HEK293 (cell line): ENCODE data around the gene PCDHGB2.

Experiments
- CTCF ChIA-PET: fragments of 350-600 bp; formaldehyde crosslinking; extraction: SDS; loops from one replicate; lab custom pipeline; 2021; ENCODE audit warnings: antibody characterized with exemption; lab: Yijun Ruan, JAX
- POLR2A ChIA-PET: fragments of 300-600 bp; formaldehyde crosslinking; extraction: SDS; loops from one replicate; lab custom pipeline; 2020; ENCODE audit warnings: antibody characterized with exemption, inconsistent platforms; lab: Yijun Ruan, JAX
- H3K27ac ChIP-seq: fragments of 200-500 bp; sonication (Bioruptor generic); 2 replicates; pipeline ENCODE4 v1.5.1; 2014; ENCODE audit warnings: low read depth, low read length, control low read depth, inconsistent platforms; ENCODE audit errors: extremely low read depth
- H3K36me3 ChIP-seq, 2 experiments: fragments of 200-500 bp in 1 of 2; sonication (Bioruptor generic) in 1 of 2; 1 replicate in 1 of 2; 2 replicates in 1 of 2; pipeline ENCODE4 v1.5.1; 2014 to 2017; ENCODE audit warnings: inconsistent platforms in 2 of 2, low read length in 2 of 2; ENCODE audit not compliant: control insufficient read depth in 2 of 2, insufficient read depth in 1 of 2
- H3K4me1 ChIP-seq: fragments of 200-500 bp; sonication (Bioruptor generic); 2 replicates; pipeline ENCODE4 v1.5.1; 2014; ENCODE audit warnings: mild to moderate bottlenecking, low read length, inconsistent platforms; ENCODE audit not compliant: control insufficient read depth, insufficient read depth
- H3K4me3 ChIP-seq: 2 replicates; pipeline ENCODE4 v1.5.1; 2011; ENCODE audit warnings: low read depth, mild to moderate bottlenecking, control low read depth, low read length, moderate library complexity
- H3K9me3 ChIP-seq: fragments of 200-500 bp; sonication (Bioruptor generic); 2 replicates; pipeline ENCODE4 v1.5.1; 2014; ENCODE audit warnings: low read depth, low read length, inconsistent platforms; ENCODE audit not compliant: control insufficient read depth, insufficient read depth
- CTCF ChIP-seq: fragments of 450-650 bp; formaldehyde crosslinking; IDR thresholded peaks from 2 replicates; pipeline ENCODE4 v1.5.1; 2016; ENCODE audit warnings: missing biosample characterization, missing genetic modification characterization
- GLI4 ChIP-seq: fragments of 450-650 bp; formaldehyde crosslinking; IDR thresholded peaks from 2 replicates; pipeline ENCODE4 v1.5.1; 2016; ENCODE audit warnings: missing biosample characterization, missing genetic modification characterization
- KLF16 ChIP-seq: fragments of 450-650 bp; formaldehyde crosslinking; IDR thresholded peaks from 2 replicates; pipeline ENCODE4 v1.5.1; 2017; ENCODE audit warnings: missing biosample characterization, missing genetic modification characterization
- SCRT1 ChIP-seq: fragments of 450-650 bp; formaldehyde crosslinking; IDR thresholded peaks from 2 replicates; pipeline ENCODE4 v1.5.1; 2016; ENCODE audit warnings: missing biosample characterization, missing genetic modification characterization, borderline replicate concordance
- ZBTB11 ChIP-seq: fragments of 450-650 bp; formaldehyde crosslinking; conservative IDR thresholded peaks from 2 replicates; pipeline ENCODE4 v1.5.1; 2016; ENCODE audit warnings: low read depth, missing biosample characterization, missing genetic modification characterization
- ZBTB17 ChIP-seq: fragments of 450-650 bp; formaldehyde crosslinking; IDR thresholded peaks from 2 replicates; pipeline ENCODE4 v1.5.1; 2016; ENCODE audit warnings: missing biosample characterization, missing genetic modification characterization
- ZBTB20 ChIP-seq: fragments of 450-650 bp; formaldehyde crosslinking; IDR thresholded peaks from 2 replicates; pipeline ENCODE4 v1.5.1; 2016; ENCODE audit warnings: missing biosample characterization, missing genetic modification characterization
- ZNF10 ChIP-seq: fragments of 450-650 bp; formaldehyde crosslinking; IDR thresholded peaks from 2 replicates; pipeline ENCODE4 v1.5.1; 2017; ENCODE audit warnings: missing biosample characterization, missing genetic modification characterization
- ZNF2 ChIP-seq: fragments of 450-650 bp; formaldehyde crosslinking; IDR thresholded peaks from 2 replicates; pipeline ENCODE4 v1.5.1; 2016; ENCODE audit warnings: missing biosample characterization, missing genetic modification characterization
- ZNF211 ChIP-seq: fragments of 450-650 bp; formaldehyde crosslinking; IDR thresholded peaks from 2 replicates; pipeline ENCODE4 v1.5.1; 2016; ENCODE audit warnings: low read depth, missing biosample characterization, missing genetic modification characterization
- ZNF335 ChIP-seq: fragments of 450-650 bp; formaldehyde crosslinking; conservative IDR thresholded peaks from 2 replicates; pipeline ENCODE4 v1.5.1; 2016; ENCODE audit warnings: missing biosample characterization, missing genetic modification characterization
- ZNF341 ChIP-seq: fragments of 450-650 bp; formaldehyde crosslinking; IDR thresholded peaks from 2 replicates; pipeline ENCODE4; 2016; ENCODE audit warnings: low read depth, missing biosample characterization, missing genetic modification characterization
- ZNF362 ChIP-seq: fragments of 450-650 bp; formaldehyde crosslinking; IDR thresholded peaks from 2 replicates; pipeline ENCODE4 v1.5.1; 2016; ENCODE audit warnings: missing biosample characterization, missing genetic modification characterization
- ZNF416 ChIP-seq: fragments of 450-650 bp; formaldehyde crosslinking; IDR thresholded peaks from 2 replicates; pipeline ENCODE4 v1.5.1; 2016; ENCODE audit warnings: missing biosample characterization, missing genetic modification characterization
- ZNF549 ChIP-seq: fragments of 450-650 bp; IDR thresholded peaks from 2 replicates; pipeline ENCODE4 v1.5.1; 2018; ENCODE audit warnings: missing biosample characterization, missing genetic modification characterization, mild to moderate bottlenecking, inconsistent platforms, moderate library complexity
- ZNF580 ChIP-seq: fragments of 450-650 bp; formaldehyde crosslinking; IDR thresholded peaks from 2 replicates; pipeline ENCODE4 v1.5.1; 2016; ENCODE audit warnings: missing biosample characterization, missing genetic modification characterization
- ZNF610 ChIP-seq: fragments of 450-650 bp; formaldehyde crosslinking; IDR thresholded peaks from 2 replicates; pipeline ENCODE4 v1.5.1; 2016; ENCODE audit warnings: missing biosample characterization, missing genetic modification characterization, borderline replicate concordance
- ZNF654 ChIP-seq: fragments of 450-650 bp; formaldehyde crosslinking; IDR thresholded peaks from 2 replicates; pipeline ENCODE4 v1.5.1; 2016; ENCODE audit warnings: low read depth, missing biosample characterization, missing genetic modification characterization
- ZNF701 ChIP-seq: fragments of 450-650 bp; formaldehyde crosslinking; IDR thresholded peaks from 2 replicates; pipeline ENCODE4 v1.5.1; 2016; ENCODE audit warnings: missing biosample characterization, missing genetic modification characterization
- ZSCAN5A ChIP-seq: fragments of 450-650 bp; formaldehyde crosslinking; IDR thresholded peaks from 2 replicates; pipeline ENCODE4 v1.5.1; 2016; ENCODE audit warnings: missing biosample characterization, missing genetic modification characterization

The PCDHGB2 gene

GRCh38 chr5:141349917-141350619 is 9.7 kb upstream of the PCDHGB2 start, which contains the start of gene PCDHGB1:
TSS of gene PCDHGB1 (plus strand) at chr5:141350099. CDS start at chr5:141350261, 162 bp downstream.
- peaks cover 2% of the 10 kb centered on the region; the same call in 1 of the 2 replicates for H3K4me1 ChIP-seq
- H3K27ac ChIP-seq: no peak within 1 kb of the TSS
- no peak for TF ChIP-seq KLF16 (tag by site-specific recombination)
- TF ChIP-seq ZNF362 (tag by site-specific recombination): no peak
- TF ChIP-seq ZNF610 (tag by site-specific recombination): peak; percentile 85; the same call in 1 of the 2 replicates
- TF ChIP-seq ZBTB17 (tag by site-specific recombination): peak; percentile 8; the same call in 1 of the 2 replicates
- TF ChIP-seq CTCF (tag by site-specific recombination): peak; percentile 47; the same call in 1 of the 2 replicates
- TF ChIP-seq ZNF654: peak; percentile 66
- peak; percentile 67; the same call in 1 of the 2 replicates for TF ChIP-seq ZNF2 (tag by site-specific recombination)
- TF ChIP-seq ZNF335 (tag by site-specific recombination): peak; percentile 69
- peak; percentile 54 for TF ChIP-seq ZBTB11 (tag by site-specific recombination)
- ChIA-PET CTCF (interaction anchor here (0.5 to 5.6 kb wide), 42 partner anchors 8 to 544 kb away, joined by 3 to 33 read pairs (median 5); partner anchors contain the start of genes PCDHGA1, PCDHGA11, PCDHGA12 and PCDHGA2), POLR2A (interaction anchor here (0.6 to 1.3 kb wide), 3 partner anchors 30 to 214 kb away, joined by 3 to 5 read pairs (median 4); partner anchors contain the start of gene TAF7)
- H3K9me3 ChIP-seq: no peaks in the 10 kb centered on the region
- no peaks in the 10 kb centered on the region for H3K36me3 ChIP-seq
- H3K4me3 ChIP-seq: peak within 1 kb of the TSS; percentile 34

- no peak for TF ChIP-seq ZNF549
- TF ChIP-seq ZNF10: no peak
- TF ChIP-seq GLI4: no peak
- no peak for TF ChIP-seq SCRT1 (tag by site-specific recombination)
- TF ChIP-seq ZNF211: no peak
- no peak for TF ChIP-seq ZBTB20 (tag by site-specific recombination)
- TF ChIP-seq ZNF416: no peak
- TF ChIP-seq ZSCAN5A: no peak
- no peak for TF ChIP-seq ZNF580 (tag by site-specific recombination)
- no peak for TF ChIP-seq ZNF341 (tag by site-specific recombination)
- no peak for TF ChIP-seq ZNF701
- no peak for TF ChIP-seq ZNF2 (tag by site-specific recombination)
- CTCF ChIA-PET: interaction anchor here (3.0 to 5.6 kb wide), 3 partner anchors 13 to 213 kb away, joined by 11 to 33 read pairs (median 17); partner anchors contain the start of genes PCDHGA11 and PCDHGA2
- H3K36me3 ChIP-seq: no peaks in the 10 kb centered on the region
- POLR2A ChIA-PET: no interaction called here
- peaks cover 2% of the 10 kb centered on the region; the same call in 1 of the 2 replicates for H3K4me1 ChIP-seq
- no peaks in the 10 kb centered on the region for H3K9me3 ChIP-seq
- no peak overlapping the region for H3K4me3 ChIP-seq
- H3K27ac ChIP-seq: no peak overlapping the region
Measured at GRCh38 chr5:141351591-141351990, 8.2 kb upstream of the PCDHGB2 start.
